Stimulated activated CD8-positive, alpha-beta memory T cell treated with anti-CD3 and anti-CD28 coated beads, Interleukin-7, amount 100 ng/mL, for 24 hours (primary cell): ENCODE measurements around the gene FUBP1.
"Not testable (repeated sequence)": the region's sequence is repeated elsewhere in the genome, so short reads cannot be mapped to it uniquely, and the experiment has no call there.

Source experiments
- DNase-seq: peaks from one replicate; pipeline ENCODE4 v3.0.0-alpha.2; 2020; ENCODE audit warnings: low read depth

The FUBP1 gene

GRCh38 chr1:77989744-77990143, 10.9 kb upstream of the FUBP1 start:
- DNase-seq, result no peak

GRCh38 chr1:77987919-77988318, 9.0 kb upstream of the FUBP1 start:
- no peak for DNase-seq

- DNase-seq, result no peak
These were observed 7.9 kb upstream of the FUBP1 start for GRCh38 chr1:77986810-77987209.

DNA sequence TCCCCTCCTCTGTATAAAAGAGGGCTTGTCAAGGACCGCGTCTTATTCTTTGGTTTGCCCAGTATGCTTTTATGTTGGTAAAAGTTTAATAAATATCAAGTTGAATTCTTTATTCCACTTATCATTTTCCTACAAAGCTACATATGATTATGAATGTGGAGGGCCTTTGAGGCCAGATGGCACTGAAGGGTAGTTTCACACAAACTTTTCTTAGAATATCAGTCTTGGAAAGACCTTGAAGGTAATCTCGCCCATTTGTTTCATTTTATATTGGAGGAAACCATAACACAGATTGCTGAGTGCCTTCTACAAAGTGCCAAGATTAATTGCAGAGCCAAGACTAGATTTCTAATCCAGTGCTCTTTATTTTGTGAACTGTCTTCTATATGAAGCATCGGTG, 5.8 kb upstream of the FUBP1 start:
- DNase-seq, result no peak

DNA sequence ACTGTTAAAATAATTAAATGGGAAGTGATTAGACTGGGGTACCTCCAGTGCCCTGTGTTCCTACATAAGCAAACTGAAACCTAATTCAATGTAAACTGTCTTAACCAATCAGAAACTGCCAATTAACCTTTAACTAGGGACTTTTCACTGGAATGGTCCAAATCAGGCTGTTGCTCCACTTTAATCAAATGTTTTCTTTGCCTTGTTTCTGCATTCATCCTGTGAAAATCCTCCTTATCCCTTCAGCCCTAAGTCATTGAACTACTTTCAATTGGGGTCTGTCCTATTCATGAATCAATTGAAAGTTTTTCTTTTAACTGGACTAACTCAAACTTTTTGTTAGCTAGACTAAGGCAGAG, 5.1 kb upstream of the FUBP1 start:
- DNase-seq, result no peak

DNA sequence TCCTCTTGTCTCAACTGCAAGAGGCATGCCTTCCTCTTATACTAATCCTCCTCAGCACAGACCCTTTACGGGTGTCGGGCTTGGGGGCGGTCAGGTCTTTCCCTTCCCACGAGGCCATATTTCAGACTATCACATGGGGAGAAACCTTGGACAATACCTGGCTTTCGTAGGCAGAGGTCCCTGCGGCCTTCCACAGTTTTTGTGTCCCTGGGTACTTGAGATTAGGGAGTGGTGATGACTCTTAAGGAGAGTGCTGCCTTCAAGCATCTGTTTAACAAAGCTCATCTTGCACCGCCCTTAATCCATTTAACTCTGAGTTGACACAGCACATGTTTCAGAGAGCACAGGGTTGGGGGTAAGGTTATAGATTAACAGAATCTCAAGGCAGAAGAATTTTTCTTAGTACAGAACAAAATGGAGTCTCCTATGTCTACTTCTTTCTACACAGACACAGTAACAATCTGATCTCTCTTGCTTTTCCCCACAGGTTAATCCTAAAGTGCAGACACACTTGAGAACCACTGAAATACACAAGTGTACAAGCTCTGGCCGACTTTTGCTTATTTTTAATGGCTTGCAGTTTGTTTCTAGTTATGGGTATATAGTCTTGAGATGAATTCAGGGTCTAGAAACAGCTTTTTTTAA, 4.6 kb upstream of the FUBP1 start:
- DNase-seq, result not testable (repeated sequence)

GRCh38 chr1:77978293-77978968, 441 bp downstream of the FUBP1 start:
- peak; percentile 49 for DNase-seq

GRCh38 chr1:77977989-77978292, 931 bp downstream of the FUBP1 start:
- no peak for DNase-seq

GRCh38 chr1:77976433-77977076, 2.3 kb downstream of the FUBP1 start:
- DNase-seq, result no peak

- no peak for DNase-seq
These were observed 3.0 kb downstream of the FUBP1 start for GRCh38 chr1:77975907-77976306.

GRCh38 chr1:77975386-77975785, 3.5 kb downstream of the FUBP1 start:
- no peak for DNase-seq

DNA sequence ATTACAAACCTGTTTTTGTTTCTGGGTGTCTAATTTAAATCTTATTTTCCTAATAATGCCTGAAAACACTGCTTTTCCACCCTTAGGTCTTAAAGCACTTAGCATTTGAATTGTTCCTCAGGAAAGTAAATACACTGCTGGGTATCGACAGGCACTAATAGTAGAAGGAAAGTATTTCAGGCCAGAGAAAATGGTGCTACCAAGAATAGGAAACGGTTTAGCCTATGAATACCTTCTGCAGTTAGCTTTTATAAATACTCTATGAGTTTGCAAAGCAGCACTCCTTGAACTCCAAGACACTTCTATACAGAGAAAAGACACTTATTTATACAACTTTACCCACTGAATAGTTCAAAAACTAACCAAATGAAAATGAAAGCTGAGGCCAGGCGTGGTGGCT, 6.8 kb downstream of the FUBP1 start:
- no peak for DNase-seq

DNA sequence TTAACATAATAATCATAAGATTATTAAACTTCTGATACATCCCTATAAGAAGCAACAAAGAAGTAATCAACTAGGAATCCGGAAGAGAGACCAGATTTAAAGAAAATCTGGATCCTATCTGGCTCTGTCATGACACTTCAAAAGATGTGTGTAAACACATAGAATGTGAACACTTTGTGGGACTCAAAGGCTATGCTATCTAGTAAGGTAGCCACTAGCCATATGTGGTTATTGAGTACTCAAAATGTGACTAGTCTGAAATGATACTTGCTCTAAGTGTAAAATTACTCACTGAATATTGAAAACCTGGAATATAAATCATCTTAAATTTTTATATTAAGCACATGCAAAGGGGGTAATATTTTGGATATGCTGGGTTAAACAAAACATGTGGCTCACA, 8.7 kb downstream of the FUBP1 start:
- DNase-seq, result no peak

DNA sequence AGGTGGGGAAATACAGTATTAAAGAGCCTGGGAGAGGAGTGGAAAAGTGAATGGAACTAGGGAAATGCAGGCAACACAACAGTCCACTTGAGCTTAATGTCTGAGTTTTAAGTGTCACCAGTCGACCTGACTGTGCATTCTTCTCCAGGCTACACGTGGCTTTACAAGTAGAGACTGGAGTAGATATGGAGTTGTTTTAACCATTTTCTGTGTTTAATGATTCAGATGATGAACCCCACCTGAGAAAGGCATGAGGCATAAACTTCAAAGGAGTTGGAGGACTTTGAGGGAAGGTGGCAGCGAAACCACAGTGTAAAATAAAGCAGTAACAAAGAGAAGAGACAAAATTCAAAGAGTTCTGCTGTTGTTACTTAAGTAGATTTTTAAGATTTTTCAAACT, 12.6 kb downstream of the FUBP1 start:
- no peak for DNase-seq

- DNase-seq, result no peak
These were observed 17.5 kb downstream of the FUBP1 start for GRCh38 chr1:77961392-77961791.

DNA sequence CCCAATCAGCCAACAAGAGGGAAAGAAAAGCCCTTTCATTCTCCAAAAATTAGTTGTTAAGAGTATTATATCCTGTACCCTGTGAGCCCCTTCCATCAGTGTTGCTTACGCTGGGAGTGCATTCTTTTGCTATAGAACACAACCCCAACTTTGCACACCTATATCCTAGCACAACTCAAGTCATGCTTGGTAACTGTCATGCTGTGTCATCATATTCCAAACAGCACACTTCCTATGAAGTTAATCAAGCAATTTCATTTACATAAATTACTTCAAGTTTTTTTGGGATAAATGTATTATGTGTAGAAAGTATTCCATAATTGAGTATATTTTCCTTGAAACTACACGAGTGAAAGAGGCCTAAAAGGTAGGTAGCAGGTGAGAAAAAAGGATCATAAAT, 20.0 kb downstream of the FUBP1 start:
- DNase-seq, result no peak

- no peak for DNase-seq
These were observed 20.5 kb downstream of the FUBP1 start for GRCh38 chr1:77958391-77958790.

DNA sequence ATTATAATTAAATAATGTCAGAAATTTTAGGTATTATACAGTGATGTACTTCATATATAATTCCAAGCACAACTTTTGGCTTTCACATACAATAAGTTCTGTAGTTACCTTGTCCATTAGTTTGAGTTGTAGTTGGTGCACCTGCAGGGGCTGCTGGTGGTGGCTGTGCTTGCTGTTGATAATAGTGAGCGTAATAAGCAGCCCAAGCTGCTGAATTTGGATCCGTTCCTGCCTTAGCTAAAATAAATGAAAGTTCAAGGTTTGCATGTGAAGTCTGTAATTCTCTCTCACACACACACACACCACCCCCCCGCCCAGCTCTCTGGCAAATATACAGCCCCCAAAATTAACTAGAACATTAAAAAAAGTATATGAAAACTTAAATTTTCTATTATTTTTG, 22.4 kb downstream of the FUBP1 start:
- no peak for DNase-seq

GRCh38 chr1:77955709-77956108, 23.2 kb downstream of the FUBP1 start:
- DNase-seq, result no peak

DNA sequence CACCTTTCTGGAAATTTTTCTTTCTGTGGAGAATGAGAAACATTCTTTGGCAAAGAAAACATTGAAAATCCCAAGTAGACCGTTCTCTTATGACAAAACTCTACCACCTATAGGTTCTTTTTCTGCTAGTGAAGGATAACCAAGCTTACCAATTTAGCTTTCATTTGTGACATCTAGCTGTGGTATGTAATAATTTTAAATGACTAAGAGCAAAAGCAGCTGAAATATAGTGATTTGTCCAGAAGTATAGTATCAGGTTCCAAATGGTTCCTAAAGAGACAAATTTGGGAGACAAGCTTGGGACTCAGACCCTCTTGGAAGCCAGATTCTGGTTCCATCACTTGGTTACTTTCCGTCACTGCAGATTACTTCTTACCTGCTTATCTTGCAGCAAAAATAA, 24.4 kb downstream of the FUBP1 start:
- no peak for DNase-seq

DNA sequence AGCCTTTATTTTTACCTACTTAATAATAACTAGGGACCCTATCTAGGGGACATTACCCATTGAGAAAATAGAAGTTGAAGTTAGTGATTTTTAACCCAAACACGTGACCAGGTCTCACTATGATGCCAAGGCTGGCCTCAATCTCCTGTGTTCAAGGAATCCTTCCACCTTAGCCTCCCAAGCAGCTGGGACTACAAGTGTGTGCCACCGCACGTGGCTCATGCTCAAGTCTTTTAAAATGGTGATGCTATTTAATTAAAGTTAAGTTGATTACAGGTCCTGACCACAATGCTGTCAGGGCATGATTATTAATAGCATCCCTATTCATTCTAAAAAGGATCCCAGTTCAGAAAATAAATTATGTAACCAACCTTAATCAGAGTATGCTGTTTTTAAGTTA, 25.0 kb downstream of the FUBP1 start:
- DNase-seq, result no peak

GRCh38 chr1:77951328-77951727, 27.5 kb downstream of the FUBP1 start:
- no peak for DNase-seq

DNA sequence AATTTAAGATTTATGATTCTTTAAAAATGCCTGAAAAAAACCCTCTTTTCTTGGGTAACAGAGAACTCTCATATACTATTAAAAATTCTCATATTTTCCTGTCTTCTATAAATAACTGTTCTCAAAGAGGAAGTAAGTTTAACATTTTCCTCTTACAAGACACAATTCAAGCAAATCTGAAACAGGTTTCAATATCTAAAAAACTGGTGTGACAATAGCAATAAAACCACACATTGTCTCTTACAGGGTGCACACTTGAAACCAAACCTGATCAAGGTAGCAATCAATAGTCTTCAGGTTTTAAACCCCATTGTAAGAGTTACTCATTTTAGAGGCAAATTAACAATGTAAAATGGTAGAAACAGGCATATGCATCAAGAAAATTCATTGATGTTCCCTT, 28.0 kb downstream of the FUBP1 start:
- no peak for DNase-seq

GRCh38 chr1:77948841-77949424, 29.9 kb downstream of the FUBP1 start:
- no peak for DNase-seq
